K562 (cell line): ENCODE data around the gene ABAT.

Source experiments
- EP300 ChIP-seq: IDR thresholded peaks from 2 replicates; pipeline ENCODE4 v1.6.1; 2012; ENCODE audit warnings: low read length, improper control_type of control experiment
- FOXK1 ChIP-seq: sonication (generic); formaldehyde crosslinking; IDR thresholded peaks from 2 replicates; pipeline ENCODE4 v1.8.0; 2022; ENCODE audit warnings: missing genetic modification reagents, mild to moderate bottlenecking, borderline replicate concordance
- TCF7L2 ChIP-seq: fragments of 150-350 bp; IDR thresholded peaks from 2 replicates; pipeline ENCODE4 v1.6.1; 2016; ENCODE audit warnings: low read depth, mild to moderate bottlenecking, low read length, moderate library complexity

- TF ChIP-seq TCF7L2 (no peak), EP300 (no peak), FOXK1 (CRISPR knock-in tag) (no peak)
Observed at GRCh38 chr16:8718851-8719680, 44.6 kb downstream of the ABAT start.
